Uterus (tissue), 4 donors: ENCODE results near the gene RASA3. TPM values are rescaled to one million over a fixed set of nuclear protein-coding genes. Genes with fewer than 3 reads are reported as not detected.
"Not testable (repeated sequence)": the region's sequence is repeated elsewhere in the genome, so short reads cannot be mapped to it uniquely, and the experiment has no call there.

Source experiments
- DNase-seq, 2 donors: peaks; one replicate each; pipeline ENCODE4 v3.0.0-alpha.2; 2019 to 2020
- H3K27ac ChIP-seq, 2 donors: fragments of 200-600 bp; sonication (generic); 1 replicate in 1 of 2; 2 replicates in 1 of 2; pipeline ENCODE4 v1.5.1; 2016 to 2018
- H3K27me3 ChIP-seq, 2 donors: fragments of 200-600 bp; sonication (generic); one replicate each; pipeline ENCODE4 v1.5.1; 2018 to 2019; ENCODE audit warnings: control low read depth in 1 of 2
- H3K36me3 ChIP-seq, 2 donors: fragments of 200-600 bp; sonication (generic); one replicate each; pipeline ENCODE4 v1.5.1; 2019; ENCODE audit warnings: control low read depth in 1 of 2
- H3K4me1 ChIP-seq, 2 donors: fragments of 200-600 bp; sonication (generic); one replicate each; pipeline ENCODE4 v1.5.1; 2018 to 2019; ENCODE audit warnings: control low read depth in 1 of 2
- H3K4me3 ChIP-seq, 2 donors: fragments of 200-600 bp; sonication (generic); 1 replicate in 1 of 2; 2 replicates in 1 of 2; pipeline ENCODE4 v1.5.1; 2018 to 2019; ENCODE audit warnings: mild to moderate bottlenecking in 1 of 2
- H3K9me3 ChIP-seq, 2 donors: fragments of 200-600 bp; sonication (generic); one replicate each; pipeline ENCODE4 v1.5.1; 2019; ENCODE audit warnings: control low read depth in 1 of 2
- CTCF ChIP-seq, 4 experiments: fragments of 200-600 bp in 2 of 4; fragments of 450-650 bp in 2 of 4; sonication (generic) in 2 of 4; IDR thresholded peaks; one replicate each; pipeline ENCODE4 v1.5.1; 2016 to 2019; ENCODE audit warnings: antibody characterized with exemption in 4 of 4, mild to moderate bottlenecking in 2 of 4, moderate library complexity in 1 of 4
- POLR2A ChIP-seq, 2 donors: fragments of 450-650 bp; IDR thresholded peaks; one replicate each; pipeline ENCODE4 v1.6.1; 2016; ENCODE audit warnings: antibody characterized with exemption in 2 of 2, mild to moderate bottlenecking in 1 of 2, moderate library complexity in 1 of 2
- intact Hi-C: fragments of 100-400 bp; cut with DNase I; formaldehyde crosslinking; loops from one replicate; pipeline ENCODE4 v1.15.1; 2023; ENCODE audit warnings: low total_unique reads
- total RNA-seq, 4 donors: library from RNA; depleted of rRNA in 3 of 4; stranded (reverse); fragments of >200 nt in 3 of 4; gene quantifications; one replicate each; pipeline versions ENCODE4 v1.1.0 to v1.2.4, GENCODE V29; 2014 to 2023
- donor health status: DM: yes; HTN: yes; CAD: no.

The RASA3 gene
- total RNA-seq, 4 donors from 2014 or later, result 8.5 to 31.6 (median 17.2) TPM

- Histone ChIP-seq H3K27ac (no peak overlapping the region), H3K4me3 (no peak overlapping the region), H3K9me3 (no peaks in the 10 kb centered on the region), H3K27me3 (no peaks in the 10 kb centered on the region), H3K36me3 (no peaks in the 10 kb centered on the region), H3K4me1 (no peaks in the 10 kb centered on the region)
- TF ChIP-seq POLR2A (IDR thresholded peaks at IDR 0.05) (no peak), CTCF (IDR thresholded peaks at IDR 0.05) (no peak)
- no peak for DNase-seq
- intact Hi-C loops, result no loop called here
Measured at GRCh38 chr13:114152285-114152645, 19.8 kb upstream of the RASA3 start.

- Histone ChIP-seq H3K9me3 (no peaks in the 10 kb centered on the region), H3K36me3 (no peaks in the 10 kb centered on the region), H3K27ac (no peak overlapping the region), H3K4me3 (no peak overlapping the region), H3K27me3 (no peaks in the 10 kb centered on the region), H3K4me1 (no peaks in the 10 kb centered on the region)
- no peak for DNase-seq
- TF ChIP-seq POLR2A (IDR thresholded peaks at IDR 0.05), result no peak
- no peak for TF ChIP-seq CTCF (IDR thresholded peaks at IDR 0.05)
- intact Hi-C loops, result no loop called here
Measured at GRCh38 chr13:114151565-114152284, 19.3 kb upstream of the RASA3 start.

GRCh38 chr13:114151031-114151430 is 18.6 kb upstream of the RASA3 start:
- Histone ChIP-seq H3K9me3 (no peaks in the 10 kb centered on the region), H3K27me3 (no peaks in the 10 kb centered on the region), H3K36me3 (no peaks in the 10 kb centered on the region), H3K4me3 (no peak overlapping the region), H3K27ac (no peak overlapping the region), H3K4me1 (no peaks in the 10 kb centered on the region)
- TF ChIP-seq POLR2A (IDR thresholded peaks at IDR 0.05) (no peak), CTCF (IDR thresholded peaks at IDR 0.05) (no peak)
- no peak for DNase-seq
- intact Hi-C loops, result no loop called here

- no peaks in the 10 kb centered on the region for H3K27me3 ChIP-seq
- DNase-seq, result no peak
- intact Hi-C loops, result no loop called here
- TF ChIP-seq CTCF (IDR thresholded peaks at IDR 0.05) (no peak), POLR2A (IDR thresholded peaks at IDR 0.05) (no peak)
- H3K27ac ChIP-seq, result no peak overlapping the region
- H3K4me1 ChIP-seq, result no peaks in the 10 kb centered on the region
- no peaks in the 10 kb centered on the region for H3K9me3 ChIP-seq
- no peak overlapping the region for H3K4me3 ChIP-seq
- H3K36me3 ChIP-seq, result no peaks in the 10 kb centered on the region
Measured at GRCh38 chr13:114149774-114150740, 17.6 kb upstream of the RASA3 start.

- H3K4me1 ChIP-seq, H3K4me3 ChIP-seq, H3K9me3 ChIP-seq, H3K27me3 ChIP-seq, DNase-seq, H3K36me3 ChIP-seq, intact Hi-C loops, H3K27ac ChIP-seq: not testable (repeated sequence)
Measured at GRCh38 chr13:114148886-114149285, 16.5 kb upstream of the RASA3 start.
